ENCODE data around the gene TMA7.

The TMA7 gene

GRCh38 chr3:48409291-48410201, 30.5 kb upstream of the TMA7 start:
- no peak for DNase-seq

- DNase-seq = no peak
Observed at GRCh38 chr3:48410205-48411040, 29.6 kb upstream of the TMA7 start.

- DNase-seq = no peak
Observed at GRCh38 chr3:48411041-48411588, 28.9 kb upstream of the TMA7 start.

DNA sequence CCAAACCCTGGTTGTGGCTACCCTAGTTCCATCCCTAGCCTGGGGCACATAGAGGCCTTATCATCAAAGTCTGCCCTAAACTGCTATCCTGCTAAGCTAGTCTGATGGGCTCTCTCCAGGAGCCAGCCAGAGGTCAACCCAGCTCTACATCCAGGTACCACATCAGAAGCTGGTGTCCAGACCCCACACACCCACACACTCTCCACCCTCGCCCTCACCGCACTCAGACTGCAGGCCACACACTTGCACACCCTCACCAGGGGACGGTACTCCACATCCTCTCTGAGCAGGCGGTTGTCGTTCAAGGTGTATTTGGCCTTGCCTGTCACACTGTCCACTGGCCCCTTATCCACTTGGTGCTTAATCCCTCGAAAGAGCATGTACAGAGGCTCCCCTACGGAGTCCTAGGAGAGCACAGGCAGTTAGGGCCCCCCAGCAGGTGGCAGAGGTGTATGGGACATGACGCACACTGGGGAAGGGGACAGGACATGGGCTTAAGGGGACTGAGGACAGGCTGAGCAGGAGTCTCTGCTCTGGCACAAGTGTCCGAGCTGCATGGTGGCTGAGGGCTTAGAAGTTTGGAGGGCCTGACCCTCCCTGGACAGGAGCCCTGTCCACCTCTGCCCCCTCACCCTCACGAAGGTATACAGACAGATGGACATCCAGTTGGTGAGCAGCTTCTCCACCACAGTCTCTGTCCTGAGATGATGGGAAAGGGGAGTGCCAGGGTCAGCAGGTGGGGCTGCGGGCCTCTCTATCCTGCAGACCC, 28.3 kb upstream of the TMA7 start:
- DNase-seq = no peak

- DNase-seq = no peak
Observed at GRCh38 chr3:48412375-48413001, 27.6 kb upstream of the TMA7 start.

DNA sequence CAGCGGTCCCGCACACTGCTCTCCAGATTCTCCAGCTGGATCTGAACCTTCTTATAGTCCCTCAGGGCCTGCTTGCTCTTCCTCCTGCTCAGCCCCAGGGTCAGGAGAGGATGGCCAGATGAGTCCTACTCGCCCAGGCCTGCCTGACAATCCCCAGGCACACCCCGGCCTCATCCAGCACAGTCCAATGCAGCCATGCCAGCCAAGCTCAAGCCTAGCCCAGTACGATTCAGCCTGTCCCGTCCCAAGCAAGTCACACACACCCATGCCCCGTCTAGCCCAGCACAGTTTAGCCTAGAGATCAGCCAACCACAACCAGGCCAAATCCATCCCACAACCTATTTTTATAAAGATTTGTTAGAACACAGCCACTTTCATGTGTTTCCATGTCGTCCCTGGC, 27.0 kb upstream of the TMA7 start:
- DNase-seq = no peak

GRCh38 chr3:48413611-48414010, 26.4 kb upstream of the TMA7 start:
- DNase-seq = no peak

DNA sequence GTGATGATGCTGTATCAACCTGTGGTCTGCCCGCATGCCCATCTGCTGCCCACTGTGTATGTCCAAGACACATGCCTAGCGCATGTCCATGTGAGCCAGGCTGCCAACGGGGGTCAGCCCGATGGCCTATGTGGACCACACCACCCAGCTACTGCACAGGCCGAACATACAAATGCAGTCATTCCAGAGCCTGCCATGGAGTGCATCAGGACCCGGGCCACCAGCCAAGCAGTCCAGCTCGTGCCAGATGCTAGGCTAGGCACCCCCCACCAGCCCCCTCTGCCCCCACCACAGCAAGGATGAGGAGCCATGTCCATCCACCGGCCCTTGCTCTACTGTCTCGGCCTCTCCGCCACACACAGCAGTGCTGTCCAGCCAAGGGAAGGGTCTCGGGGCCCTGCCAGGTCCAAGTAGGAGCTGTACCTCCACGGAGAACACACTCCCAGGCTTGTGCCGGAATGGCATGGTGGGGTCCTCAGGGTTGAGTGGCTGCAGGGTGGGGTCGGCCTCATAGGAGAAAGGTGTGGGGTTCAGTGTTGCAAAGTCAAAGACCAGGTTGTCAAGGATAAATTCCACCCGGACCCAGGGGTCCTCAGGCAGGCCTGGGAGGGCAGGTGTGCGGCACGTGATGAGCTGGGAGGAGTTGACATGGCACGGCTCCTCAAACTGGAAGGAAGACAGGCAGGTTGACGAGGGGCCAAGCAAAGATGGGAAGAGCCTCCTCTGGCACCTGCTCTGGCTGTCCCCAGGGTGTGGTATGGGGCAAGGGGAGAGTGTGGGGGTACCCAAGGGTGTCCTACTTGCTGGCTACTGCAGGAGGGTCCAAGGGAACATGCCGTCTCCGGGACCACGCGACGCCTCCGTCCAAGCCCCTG, 25.4 kb upstream of the TMA7 start:
- no peak for DNase-seq

- DNase-seq = no peak
Observed at GRCh38 chr3:48415251-48415953, 24.7 kb upstream of the TMA7 start.

DNA sequence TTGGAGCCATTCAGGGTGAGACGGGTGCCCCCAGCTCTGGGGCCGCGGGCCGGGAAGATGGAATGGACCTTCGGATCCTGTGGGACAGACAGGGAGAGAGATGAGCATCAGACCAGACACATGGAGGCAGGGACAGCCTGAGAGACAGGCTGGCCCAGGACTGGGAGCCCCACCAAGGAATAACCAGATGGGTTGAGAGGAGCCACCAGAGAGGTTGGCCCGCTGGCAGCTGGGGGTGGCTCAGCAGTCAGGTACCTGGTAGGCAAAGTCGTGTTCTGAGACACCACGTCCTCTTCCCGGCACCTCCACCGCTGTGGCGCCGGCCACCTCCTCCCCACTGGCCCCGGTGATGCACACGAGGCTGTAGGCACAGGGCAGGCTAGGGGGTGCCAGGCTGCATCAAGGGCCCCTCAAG, 24.0 kb upstream of the TMA7 start:
- DNase-seq = no peak

DNA sequence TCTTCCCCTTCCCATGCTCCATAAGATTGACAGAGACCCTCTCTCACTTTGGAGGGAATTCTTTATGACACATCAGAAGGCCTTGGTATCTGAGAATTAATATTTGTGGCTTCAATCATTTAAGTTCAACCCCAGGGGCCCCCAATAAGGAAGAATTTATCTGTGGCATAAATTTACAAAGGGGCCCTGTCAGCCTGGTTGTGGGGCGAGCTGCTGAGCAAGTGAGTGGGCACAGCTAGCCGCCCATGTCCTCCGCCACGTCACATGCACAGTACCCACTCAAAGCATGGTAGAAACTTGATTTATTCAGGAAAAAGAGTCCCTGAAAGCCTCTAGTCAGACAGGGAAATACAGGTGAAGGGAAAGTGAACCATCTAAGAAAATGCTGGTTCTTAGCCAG, 23.5 kb upstream of the TMA7 start:
- DNase-seq = no peak

DNA sequence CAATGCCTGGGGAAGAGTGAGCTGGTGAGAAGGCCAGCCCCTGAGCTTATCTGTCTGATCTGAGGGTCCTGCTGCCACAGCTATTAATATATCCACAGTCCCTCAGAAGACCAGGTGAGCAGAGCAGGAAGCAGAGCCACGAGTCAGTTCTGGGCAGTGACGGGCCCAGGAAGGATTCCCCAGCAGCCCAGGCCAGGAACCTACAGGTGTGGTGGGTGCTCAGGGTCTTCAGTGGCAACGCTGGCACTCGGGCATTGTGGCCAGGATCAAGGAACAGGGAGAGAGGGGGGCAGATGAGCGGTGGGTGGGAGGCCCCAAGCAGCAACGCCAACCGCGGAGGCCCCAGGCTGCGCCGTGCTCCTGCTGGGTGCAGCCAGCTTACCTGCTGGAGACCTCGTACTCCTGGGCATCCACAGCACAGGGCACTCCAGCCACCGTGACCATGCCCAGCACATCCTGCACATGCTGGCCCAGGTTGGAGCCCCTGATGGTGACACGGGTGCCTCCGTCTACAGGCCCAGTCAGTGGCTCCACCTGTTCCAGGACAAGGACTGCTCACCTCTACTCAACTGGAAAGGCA, 22.4 kb upstream of the TMA7 start:
- DNase-seq = no peak

DNA sequence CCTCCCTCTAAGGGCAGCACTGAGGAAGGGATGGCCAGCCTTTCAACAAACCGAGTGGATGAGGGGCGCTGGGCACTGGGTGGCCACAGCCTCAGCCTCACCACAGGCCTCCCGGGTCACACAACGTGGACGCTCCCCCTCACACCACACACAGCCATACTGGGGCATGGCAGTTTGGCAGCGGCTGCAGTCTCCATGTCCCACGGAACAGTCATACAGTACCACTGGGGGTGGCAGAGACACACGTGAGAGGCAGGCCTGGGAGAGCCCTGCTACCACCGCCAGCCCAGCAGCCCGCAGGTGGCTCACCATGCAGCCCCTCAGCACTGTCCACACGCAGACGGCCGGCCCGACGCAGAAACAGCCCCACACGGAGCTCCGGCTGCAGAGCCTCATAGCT, 21.9 kb upstream of the TMA7 start:
- DNase-seq = no peak

GRCh38 chr3:48418651-48419050, 21.4 kb upstream of the TMA7 start:
- DNase-seq = no peak

DNA sequence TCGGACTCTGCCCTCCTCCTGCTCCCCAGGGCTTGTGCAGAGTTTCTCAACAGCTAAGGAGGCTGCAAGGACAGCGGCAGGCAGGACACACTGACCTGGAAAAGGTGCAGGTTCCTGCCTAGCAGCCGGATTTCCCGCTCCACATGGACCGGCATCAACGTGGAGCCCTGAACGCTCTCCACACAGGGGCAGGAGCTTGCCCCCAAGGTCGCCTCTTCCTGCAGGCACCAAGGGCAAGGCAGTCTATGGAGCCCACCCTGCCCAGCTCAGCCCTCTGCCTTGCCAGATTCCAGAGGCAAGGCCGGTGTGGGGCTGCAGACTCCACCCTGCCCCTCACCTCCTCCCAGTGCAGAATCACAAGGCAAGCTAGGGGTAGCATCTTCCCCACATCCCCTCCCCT, 20.9 kb upstream of the TMA7 start:
- no peak for DNase-seq

- DNase-seq = no peak
Observed at GRCh38 chr3:48419597-48419996, 20.5 kb upstream of the TMA7 start.

- DNase-seq = no peak
Observed at GRCh38 chr3:48420561-48420960, 19.5 kb upstream of the TMA7 start.

DNA sequence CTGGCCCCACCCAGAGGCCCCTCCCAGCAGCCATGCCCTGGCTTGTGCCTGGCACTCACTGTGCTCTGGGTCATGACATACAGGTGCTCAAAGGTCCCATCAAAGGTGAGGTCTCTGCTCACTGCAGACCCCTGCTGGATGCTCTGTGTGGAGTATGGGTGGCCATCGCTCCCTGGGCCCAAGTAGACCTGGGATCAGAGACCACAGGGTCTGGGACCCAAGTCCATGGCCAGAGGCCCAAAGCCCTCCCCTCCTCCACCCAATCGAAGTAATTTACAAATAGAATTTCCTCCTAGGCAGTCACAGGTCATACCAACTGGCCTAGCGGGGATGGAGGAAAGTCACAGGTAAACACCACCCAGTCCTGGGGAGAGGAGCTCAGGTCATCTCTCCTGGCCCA, 17.8 kb upstream of the TMA7 start:
- DNase-seq = no peak

DNA sequence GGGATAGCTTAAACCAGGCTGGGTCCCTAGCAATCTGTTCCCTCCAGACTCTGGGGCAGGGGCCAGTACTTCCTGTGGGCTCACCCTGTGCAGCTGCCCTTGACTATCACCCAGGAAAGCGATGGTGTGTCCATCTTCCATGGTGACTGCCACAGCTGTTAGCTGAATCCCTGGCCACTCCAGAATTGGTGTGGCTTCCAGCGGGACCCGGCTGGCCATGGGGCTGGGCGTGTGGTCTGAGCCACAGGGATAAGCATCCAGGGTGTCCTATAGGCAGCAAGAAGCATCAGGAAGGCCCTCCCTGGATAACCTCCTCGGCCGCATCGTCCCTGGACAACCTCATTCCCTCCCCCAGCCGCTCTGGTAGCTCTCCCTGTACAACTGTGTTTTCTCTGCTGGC, 17.4 kb upstream of the TMA7 start:
- DNase-seq = no peak

DNA sequence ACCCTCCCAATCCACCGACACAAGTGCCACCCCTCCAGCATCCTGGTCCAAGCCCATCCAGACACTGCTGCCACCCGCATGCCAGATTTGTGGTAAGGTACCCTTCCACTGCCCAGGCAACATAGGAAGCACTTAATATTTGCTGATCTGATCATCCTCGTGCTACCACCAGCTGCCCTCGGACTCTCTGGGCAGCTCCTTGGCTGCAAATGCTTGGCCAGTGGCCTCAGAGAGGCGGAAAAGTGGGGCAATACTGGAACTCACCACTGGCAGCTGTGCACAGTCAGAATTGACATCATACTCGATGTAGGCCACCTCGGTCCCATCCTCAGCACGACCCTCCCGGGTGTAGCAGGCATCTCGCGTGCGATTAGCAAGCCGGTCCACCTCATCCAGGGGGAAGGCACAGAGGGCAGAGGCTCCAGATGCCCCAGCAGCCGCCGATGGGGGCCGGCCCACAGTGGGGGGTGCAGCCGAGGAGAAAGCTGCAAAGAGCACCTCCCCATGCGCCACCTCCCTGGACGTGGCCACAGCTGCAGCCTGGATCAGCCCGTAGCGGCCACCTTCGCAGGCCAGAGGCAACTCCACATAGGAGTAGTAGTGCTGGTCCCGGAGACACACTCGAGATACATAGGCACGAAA, 16.7 kb upstream of the TMA7 start:
- DNase-seq = no peak

Data from COR-L47 (cell line).